Brain microvascular endothelial cell (primary cell): ENCODE measurements around the gene FGF5.
"Not testable (repeated sequence)": the region's sequence is repeated elsewhere in the genome, so short reads cannot be mapped to it uniquely, and the experiment has no call there.

Experiments
- DNase-seq: peaks from one replicate; pipeline ENCODE4 v3.0.0-alpha.2; 2020
- H3K27ac ChIP-seq: fragments of 250-450 bp; sonication (Bioruptor Pico); 2 replicates; pipeline ENCODE4 v1.5.1; 2020; ENCODE audit warnings: mild to moderate bottlenecking, moderate library complexity
- H3K27me3 ChIP-seq: fragments of 250-450 bp; sonication (Bioruptor Pico); replicated peaks from 2 replicates; pipeline ENCODE4 v1.5.1; 2020; ENCODE audit warnings: mild to moderate bottlenecking
- H3K36me3 ChIP-seq: fragments of 250-450 bp; sonication (Bioruptor Pico); replicated peaks from 2 replicates; pipeline ENCODE4 v1.5.1; 2020; ENCODE audit warnings: mild to moderate bottlenecking
- H3K4me3 ChIP-seq: 2 replicates; pipeline ENCODE4 v1.5.1; 2011; ENCODE audit warnings: low read depth, mild to moderate bottlenecking, control low read depth, low read length, moderate library complexity
- in situ Hi-C: cut with HindIII; loops from 2 replicates; pipeline ENCODE4 v1.10.0; 2017; ENCODE audit warnings: low sequenced_read_pairs, low pct_ligation_motif_present
- TF ChIP-seq, protein P1 (sequence below): IDR thresholded peaks from 2 replicates; pipeline ENCODE4 v1.5.1; 2011; ENCODE audit warnings: low read depth, mild to moderate bottlenecking, moderate library complexity, low read length, control low read depth, inconsistent platforms; ENCODE audit errors: missing control alignments

The FGF5 gene

DNA sequence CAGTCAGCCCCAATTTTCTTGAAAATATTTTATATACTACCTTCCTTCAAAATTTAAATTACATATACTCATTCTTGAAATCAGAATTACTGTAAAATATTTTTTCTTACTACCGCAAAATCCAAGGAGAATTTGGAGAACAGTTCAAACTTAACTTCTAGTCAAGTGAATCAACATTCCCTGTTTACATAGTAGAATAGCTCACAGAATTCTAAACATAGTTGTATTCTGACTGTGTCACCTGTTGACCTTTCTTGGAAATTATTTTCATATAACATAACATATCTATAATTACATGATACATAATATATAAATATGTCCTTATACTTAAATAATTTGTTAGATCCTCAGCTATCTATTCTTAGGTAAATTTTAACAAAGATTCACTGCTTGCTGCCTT lies 31.0 kb upstream of the FGF5 start:
- in situ Hi-C loops = no loop called here
- H3K27ac ChIP-seq = peak overlapping the region; percentile 67
- no peaks in the 10 kb centered on the region for H3K27me3 ChIP-seq
- DNase-seq = no peak
- TF ChIP-seq, protein P1, sequence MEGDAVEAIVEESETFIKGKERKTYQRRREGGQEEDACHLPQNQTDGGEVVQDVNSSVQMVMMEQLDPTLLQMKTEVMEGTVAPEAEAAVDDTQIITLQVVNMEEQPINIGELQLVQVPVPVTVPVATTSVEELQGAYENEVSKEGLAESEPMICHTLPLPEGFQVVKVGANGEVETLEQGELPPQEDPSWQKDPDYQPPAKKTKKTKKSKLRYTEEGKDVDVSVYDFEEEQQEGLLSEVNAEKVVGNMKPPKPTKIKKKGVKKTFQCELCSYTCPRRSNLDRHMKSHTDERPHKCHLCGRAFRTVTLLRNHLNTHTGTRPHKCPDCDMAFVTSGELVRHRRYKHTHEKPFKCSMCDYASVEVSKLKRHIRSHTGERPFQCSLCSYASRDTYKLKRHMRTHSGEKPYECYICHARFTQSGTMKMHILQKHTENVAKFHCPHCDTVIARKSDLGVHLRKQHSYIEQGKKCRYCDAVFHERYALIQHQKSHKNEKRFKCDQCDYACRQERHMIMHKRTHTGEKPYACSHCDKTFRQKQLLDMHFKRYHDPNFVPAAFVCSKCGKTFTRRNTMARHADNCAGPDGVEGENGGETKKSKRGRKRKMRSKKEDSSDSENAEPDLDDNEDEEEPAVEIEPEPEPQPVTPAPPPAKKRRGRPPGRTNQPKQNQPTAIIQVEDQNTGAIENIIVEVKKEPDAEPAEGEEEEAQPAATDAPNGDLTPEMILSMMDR = no peak
- H3K36me3 ChIP-seq = no peaks in the 10 kb centered on the region
- no peak overlapping the region for H3K4me3 ChIP-seq

DNA sequence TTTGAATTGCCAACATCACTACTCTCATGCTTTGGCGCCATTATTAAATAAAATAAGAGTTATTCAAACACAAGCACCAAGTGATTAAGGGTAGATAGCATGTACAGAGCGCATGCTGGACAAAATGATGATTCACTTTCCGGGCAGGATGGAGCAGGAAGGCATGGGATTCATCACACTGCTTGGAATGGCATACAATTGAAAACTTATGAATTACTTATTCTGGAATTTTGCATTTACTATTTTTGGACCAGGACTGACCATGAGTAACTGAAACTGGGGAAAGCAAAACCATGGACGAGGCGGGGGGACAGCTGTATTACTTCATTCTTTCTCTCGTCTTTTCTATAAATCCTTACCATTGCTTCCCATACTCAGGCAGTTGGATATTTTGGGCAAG lies 28.5 kb upstream of the FGF5 start:
- in situ Hi-C loops = no loop called here
- TF ChIP-seq, protein P1 = no peak
- Histone ChIP-seq H3K36me3 (no peaks in the 10 kb centered on the region), H3K27ac (peak overlapping the region; percentile 85), H3K4me3 (peak overlapping the region; percentile 3), H3K27me3 (no peaks in the 10 kb centered on the region)
- DNase-seq = peak; percentile 91

DNA sequence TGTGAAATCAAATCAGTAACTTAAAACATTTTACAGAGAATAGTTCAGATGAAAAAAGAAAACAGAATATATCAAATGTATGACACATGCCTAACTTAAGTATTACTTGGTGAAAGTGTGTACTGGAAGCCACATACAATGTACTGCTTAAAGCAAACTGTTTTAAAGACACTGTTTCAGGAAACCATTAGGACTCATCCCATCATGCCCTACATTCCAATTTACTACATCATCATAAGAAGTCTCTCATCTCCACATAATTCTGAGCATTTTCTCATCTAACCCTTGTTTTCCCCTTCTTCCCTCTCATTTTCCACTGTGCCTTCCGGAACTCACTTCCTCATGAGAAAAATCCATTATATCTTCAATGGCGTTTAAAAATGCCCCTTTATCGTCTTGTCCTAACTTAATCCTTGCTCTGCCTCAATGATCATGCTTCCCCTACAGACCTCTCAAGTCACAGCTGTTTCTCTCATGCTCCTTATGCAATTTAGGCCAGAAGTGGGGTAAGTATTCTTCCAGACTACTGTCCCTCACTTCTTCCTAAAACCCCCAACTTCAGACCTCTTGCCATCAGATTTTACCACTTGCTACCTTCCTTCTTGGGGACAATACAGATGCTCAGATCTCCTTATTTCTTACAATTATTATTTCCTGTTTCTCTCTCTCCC lies 26.8 kb upstream of the FGF5 start:
- Histone ChIP-seq H3K36me3 (no peaks in the 10 kb centered on the region), H3K27me3 (no peaks in the 10 kb centered on the region), H3K27ac (peak overlapping the region; percentile 85), H3K4me3 (no peak overlapping the region)
- TF ChIP-seq, protein P1 = no peak
- DNase-seq = no peak
- in situ Hi-C loops = no loop called here

DNA sequence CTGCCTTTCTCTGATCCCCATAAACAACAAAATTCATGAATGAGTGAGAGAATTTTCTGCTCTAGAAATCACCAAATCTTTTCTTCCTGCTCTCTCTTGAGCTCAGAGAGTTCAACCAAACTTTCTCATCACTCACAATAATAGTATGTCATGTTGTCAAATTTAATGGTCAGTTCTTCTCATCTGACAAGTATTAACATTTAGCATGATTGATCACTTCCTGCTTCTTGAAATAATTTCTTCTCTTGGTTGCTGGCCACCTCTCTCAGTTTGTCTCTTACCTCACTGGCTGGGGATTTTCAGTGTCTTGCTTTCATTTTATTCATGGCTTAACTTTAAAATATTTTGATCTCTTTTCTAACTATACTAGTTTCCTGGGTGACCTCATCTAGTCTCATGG lies 25.5 kb upstream of the FGF5 start:
- H3K27ac ChIP-seq = no peak overlapping the region
- in situ Hi-C loops = no loop called here
- no peaks in the 10 kb centered on the region for H3K36me3 ChIP-seq
- H3K27me3 ChIP-seq = no peaks in the 10 kb centered on the region
- no peak for DNase-seq
- no peak overlapping the region for H3K4me3 ChIP-seq
- TF ChIP-seq, protein P1 = no peak

DNA sequence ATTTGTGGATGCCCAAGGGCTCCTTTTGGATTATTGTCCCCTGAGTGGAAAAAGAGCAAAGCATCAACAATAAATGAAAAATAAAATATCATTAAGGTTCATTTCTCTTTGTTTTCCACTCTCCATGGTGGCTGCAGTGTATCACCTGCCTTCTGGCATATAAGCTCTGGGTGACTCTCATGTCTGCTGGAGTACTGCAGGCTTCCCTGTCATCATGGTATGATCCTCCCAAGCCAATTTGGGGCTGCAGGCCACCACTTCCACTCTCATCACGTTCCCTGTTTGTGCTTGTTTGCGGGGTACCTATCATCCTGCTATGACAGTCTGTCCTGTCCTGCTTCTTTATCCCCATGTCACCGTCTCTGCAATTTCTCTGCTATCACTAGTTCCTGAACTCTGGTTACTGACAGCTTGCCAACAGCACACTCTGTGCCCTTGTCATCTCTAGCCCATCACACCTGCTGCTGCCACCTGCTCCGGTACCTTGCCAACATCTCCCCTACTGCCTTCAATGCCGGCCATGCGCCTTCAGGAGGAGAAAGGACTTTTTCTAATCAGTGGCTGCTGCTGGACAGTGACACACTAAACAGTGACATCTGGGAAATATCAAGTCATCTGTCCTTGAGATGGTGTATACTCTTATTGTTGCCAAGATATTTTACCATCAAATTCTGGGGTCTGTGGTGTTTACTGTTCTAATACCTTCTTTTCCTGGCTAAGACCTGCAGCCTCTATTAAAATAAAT lies 23.0 kb upstream of the FGF5 start:
- no peak for DNase-seq
- Histone ChIP-seq H3K36me3 (no peaks in the 10 kb centered on the region), H3K27me3 (no peaks in the 10 kb centered on the region), H3K27ac (no peak overlapping the region), H3K4me3 (no peak overlapping the region)
- TF ChIP-seq, protein P1 = no peak
- in situ Hi-C loops = no loop called here

DNA sequence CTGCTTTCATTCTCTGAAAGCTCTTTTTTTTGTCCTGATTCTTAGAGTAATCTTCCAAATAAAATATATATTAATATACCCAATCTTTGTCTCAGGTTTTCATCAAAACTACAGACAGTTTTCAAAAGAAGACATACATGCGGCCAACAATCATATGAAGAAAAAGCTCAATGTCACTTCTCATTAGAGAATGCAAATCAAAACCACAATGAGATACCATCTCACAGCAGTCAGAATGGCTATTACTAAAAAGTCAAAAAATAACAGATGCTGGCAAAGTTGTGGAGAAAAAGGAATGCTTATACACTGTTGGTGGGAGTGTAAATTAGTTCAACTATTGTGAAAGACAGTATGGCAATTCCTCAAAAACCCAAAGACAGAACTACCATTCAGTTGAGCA lies 19.0 kb upstream of the FGF5 start:
- in situ Hi-C loops, H3K4me3 ChIP-seq, H3K27ac ChIP-seq, H3K36me3 ChIP-seq, DNase-seq, H3K27me3 ChIP-seq: not testable (repeated sequence)
